Measurements from ENCODE around the gene ASB2.

ASB2 gene

DNA sequence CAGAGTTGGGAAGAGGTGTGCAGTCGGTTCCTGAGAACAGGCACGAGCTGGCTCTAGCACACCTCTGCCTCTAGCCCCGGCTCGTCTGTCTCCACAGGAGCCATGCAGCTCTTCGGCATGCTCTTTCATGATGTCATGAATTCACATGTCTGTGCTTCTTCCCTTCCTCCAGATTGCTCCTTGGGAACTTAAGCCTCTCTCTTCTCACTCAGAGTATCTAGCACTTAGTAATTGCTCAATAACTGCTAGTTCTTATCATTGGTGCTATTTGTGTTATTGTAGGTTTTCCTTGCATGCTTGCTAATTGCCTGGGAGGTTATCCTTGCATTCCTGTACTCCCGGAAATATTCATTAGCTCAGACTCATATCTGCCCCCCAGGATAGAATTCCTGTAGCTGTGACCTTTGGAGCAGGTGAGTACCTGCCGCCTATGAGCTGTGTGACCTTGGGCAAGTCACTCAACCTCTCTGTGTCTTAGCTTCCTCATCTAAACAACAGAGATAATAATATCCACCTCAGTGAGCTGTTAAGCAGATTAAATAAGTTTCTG is 29.8 kb downstream of the ASB2 start:
- no peak for DNase-seq

DNA sequence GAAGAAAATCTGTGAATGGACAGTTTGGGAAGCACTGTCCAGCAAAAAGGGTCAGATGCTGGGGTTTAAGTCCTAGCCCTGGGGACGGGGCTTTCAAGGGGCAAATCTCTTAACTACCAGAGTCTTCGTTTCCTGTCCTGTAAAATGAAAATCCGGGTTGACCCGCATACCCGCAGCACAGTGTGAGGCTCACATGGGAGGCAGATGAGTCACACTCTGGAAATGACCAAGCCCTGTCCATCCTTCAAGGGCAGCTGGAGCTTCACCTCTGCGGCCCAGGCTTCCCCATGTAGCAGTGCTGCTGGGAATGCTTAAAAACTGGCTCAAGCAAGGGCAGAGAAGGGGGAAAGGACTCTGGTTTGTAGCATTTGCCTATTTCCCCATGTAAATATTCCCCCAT is 30.3 kb downstream of the ASB2 start:
- DNase-seq: no peak

DNA sequence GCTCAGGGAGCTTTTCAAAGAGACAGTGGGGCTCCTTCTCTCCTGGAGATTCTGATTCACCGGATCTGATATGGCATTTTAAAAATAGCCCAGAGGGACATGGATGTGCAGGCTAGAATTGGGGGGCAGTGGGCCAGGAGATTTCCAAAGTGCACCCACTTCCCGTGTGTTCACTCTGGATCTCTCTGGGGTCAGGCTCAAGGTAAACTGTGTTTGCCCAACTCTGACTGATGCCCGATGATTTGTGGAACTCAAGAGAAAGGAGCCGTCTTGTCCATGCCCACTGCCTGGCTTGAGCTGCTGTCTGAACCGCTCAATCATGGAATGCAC is 31.3 kb downstream of the ASB2 start:
- no peak for DNase-seq

DNA sequence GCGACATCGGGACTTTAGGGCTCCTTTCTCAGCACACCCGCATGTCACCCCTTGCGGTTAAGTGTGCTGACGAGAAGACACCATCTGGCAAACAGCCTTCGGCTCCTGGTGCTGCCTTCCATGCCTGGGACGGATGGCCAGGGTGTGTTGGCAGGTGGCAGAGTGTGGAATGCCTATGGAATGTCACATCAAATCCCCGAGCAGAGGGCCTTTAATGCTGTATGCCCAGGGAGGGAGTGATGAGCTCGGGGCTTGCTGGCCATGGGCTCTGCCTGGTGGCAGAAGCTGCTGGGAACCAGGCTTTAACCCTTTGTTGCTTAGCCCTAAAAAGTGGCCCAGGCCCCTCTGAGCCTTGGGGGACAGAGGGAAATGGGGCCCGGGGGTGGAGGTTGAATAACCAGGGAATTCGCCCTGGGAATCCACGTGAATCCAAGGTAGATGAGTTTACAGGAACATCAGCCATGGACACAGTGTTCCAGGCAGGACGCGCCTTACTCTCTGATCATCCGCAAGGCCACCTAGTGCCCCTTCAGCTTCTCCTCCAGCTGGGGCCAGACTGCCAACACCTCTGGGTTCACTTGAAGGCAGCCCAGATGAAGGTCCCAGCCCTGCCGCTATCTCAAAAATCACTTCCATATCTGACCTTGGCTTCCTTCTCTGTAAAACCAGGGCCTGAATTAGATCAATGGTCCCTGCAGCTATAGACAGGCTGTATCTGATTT is 31.9 kb downstream of the ASB2 start:
- no peak for DNase-seq

DNA sequence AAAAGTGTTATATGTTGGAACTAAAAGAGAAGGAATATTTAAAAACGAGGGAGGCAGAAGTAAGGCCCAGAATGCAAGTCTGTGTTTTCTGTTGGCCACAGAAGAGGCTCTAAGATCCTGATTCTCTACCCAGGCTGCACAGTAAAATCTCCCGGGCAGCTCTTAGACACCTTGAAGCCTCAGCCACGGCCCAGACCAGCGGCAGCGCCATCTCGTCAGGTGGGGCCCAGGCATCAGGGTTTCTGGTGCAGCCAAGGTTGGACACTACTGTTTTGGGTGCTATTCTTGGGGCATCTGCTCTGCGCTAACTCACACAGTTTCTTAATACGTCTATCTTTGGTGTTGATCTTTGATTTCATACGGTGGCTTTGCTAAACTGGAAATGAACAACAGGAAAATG is 32.4 kb downstream of the ASB2 start:
- DNase-seq: no peak

DNA sequence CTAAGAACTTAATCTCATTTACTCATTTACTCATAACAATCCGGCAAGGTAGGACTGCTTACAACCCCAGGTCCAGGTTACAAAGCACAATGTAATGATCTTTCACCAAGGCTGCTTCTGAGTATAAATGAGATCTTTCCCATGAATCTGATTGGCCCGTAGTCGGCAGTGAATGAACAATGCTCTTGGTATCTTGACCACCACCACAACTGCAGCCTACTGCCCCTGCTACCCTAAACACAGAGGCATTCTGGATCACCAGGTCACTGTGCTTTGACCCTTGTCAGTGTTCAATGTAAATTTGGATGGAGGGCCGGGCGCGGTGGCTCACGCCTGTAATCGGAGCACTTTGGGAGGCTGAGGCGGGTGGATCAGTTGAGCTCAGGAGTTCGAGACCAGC is 33.3 kb downstream of the ASB2 start:
- DNase-seq: no peak

DNA sequence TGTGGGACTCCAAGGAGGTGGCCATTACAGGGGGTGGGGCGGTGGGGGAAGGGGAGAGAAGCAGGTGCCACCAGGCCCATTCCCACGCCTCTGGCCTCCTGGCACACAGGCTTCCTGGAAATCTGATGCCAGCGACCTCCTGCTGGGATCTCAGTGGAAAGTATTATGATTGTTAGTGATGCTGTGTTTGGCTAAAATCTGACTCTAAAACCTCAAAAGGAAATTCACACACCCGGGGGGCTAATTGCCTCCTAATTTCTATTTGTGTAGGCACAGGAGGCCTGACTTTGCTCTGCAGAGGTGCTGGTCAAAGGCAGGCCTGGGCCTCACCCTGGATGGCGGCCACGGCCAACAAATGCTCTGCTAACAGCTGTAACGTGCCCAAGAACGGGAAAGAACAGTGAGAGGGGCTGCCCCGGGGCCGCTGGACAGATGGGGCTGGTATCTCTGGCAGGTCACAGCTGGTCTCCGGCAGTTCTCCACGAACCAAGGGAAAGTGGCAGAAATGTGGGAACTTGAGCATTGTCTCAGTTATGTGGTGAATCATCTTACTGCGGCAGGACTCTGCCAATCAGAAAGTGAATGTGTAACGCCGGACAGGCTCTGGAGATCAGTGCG is 35.0 kb downstream of the ASB2 start:
- no peak for DNase-seq

DNA sequence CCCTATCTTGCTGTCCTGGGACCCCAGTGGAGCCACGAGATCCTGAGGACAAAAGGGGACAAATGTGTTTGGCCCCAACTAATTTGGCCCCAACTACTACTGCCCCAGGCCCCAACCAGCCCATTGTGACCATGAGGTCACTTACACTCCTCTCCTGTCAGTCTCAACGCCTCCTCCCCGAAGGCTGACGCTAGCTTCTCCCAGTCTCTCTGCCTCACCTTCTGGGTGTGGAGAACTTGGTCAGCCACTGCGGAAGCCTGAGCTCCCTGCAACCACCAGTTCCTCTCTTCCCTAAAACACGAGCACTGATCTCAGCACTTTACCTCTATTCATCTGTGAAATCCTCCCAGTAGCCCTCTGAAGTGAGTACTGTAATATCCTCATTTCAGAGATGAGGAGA is 35.9 kb downstream of the ASB2 start:
- DNase-seq: no peak

DNA sequence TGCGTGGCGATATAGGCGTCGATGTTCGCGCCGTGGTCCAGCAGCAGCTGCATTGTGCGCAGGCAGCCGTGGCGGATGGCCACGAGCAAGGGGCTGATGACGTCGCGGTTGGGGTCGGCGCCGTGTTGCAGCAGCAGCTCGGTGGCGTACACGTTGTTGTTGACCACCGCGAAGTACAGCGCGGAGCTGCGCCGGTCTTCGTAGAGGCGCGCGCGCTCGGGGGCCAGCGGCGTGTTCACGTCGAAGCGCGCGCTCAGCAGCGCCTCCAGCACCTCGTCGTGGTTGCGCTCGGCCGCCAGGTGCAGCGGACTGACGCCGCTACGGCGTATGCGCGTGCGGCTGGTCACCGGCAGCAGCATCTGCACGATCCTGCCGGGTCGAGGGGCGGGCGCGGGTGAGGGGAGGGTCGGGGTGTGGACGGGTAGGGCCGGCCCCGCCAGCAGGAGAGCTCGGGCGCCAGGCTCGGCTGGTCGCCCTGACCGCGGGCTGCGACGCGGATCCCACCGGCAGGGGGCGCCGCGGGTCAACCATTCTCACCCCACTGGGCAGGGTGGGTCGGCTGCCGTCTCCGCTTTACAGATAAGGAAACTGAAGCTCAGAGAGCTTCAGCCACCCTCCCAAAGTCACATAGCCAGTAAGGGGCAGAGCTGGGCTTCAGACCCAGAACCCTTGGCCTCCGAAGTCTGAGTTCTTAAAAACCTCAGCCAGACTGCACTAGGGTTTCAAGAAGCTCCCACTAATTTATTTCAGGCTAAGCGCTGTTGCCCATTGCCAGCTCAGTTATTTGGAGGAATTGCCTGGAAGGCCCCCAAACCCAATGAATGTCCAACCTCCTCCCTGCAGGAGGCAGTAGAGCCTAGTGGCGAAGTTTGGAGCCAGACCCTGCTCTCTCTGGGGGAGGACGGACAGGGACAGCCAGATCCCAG is 36.8 kb downstream of the ASB2 start:
- peak; percentile 93 for DNase-seq

DNA sequence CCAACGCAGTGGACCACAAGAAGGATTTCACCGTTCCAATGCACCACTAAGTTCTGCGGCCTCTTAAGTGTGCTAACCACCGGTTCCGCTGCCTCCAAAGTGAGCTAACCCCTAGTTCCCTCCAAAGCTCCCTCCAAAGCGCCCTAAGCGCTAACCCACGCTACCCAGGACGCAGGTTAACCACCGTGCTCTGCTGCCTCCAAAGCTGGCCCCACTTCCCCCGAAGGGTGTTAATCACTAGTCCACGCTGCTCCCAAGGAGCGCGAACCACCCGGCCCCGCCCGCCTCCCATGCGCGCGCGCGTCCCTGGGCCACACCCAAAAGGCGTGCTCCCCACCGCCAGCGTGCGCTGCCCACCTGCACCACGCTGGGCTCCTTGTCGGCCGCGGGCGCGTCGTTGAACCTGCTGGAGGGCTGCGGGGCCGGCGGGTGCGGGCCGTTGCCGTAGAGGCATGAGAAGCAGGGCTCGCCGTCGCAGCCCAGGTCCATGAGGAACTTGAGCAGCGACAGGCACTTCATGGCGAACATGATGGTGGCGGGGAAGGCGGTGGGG is 37.5 kb downstream of the ASB2 start:
- no peak for DNase-seq

DNA sequence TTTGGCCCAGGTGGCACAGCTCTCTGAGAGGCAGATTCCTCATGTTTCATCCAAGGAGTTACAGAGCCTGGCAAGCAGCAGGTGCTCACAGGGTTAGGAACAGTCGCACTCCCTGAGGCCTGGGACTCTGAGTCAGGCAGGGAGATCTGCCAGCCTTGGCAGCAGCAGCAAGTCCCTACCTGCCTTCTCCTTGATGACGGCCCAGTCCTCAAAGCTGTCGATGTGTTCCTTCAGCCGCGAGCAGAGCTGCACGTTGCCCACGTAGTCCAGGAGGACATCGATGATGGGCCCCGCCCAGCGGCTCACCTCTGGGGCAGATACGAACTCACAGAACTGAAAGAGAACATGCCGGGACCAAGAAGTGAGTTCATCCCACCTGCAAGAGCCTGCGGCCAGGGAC is 38.9 kb downstream of the ASB2 start:
- no peak for DNase-seq

DNA sequence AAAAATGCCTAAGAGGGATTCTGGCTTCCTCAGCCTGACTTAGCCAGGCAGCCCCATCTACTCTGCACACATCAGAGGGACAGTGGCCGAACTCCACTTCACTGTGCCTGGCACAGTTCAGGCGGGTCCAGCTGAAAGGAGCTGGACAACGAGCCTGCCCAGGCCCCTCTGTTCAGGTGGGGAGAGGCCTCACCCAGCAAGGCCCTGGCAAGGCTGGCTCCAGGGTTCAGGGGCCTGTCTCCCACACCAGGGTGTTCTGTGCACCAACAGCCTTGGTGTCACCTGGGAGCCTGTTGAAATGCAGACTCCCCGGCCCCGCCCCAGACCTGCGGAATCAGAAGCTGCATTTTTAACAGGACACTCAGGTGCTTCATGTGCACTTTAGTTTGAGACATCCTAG is 39.4 kb downstream of the ASB2 start:
- DNase-seq: no peak

DNA sequence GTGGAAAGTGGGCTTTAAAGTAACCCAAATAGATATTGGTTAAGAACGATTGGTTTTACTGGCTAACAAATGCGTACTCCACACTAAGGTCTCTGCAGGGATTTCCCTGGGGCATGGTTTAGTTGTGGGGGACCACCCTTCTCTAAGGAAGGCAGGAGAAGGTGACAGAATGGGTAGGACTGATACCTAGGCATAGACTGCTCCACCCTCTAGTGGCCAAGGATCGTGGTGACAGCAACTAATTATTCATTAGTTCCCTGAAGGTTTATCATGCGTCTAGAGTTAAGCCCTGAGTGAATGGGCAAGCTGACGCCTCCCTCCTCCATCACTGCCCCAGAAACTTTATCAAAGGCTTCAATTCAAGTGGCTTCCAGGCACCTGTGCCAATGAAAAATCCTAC is 40.1 kb downstream of the ASB2 start:
- DNase-seq: no peak

DNA sequence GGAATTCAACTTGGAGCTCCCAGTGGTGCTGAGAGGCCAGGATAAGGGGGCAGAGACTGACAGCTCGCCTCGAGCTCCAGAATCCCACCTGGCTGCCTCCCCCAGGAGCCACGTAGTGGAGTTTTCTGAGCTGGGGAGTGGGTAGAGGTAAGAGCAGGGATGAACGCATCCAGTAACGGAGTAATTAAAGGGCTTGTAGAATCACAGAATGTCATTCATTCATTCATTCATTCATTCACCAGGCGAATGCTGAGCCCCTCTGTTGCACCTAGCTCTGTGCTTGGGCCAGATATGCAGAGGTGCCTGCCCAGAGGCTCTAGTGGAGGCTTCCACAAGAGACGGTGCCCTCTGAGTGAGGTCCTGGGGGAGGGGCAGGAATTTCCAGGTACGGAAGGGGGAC is 41.2 kb downstream of the ASB2 start:
- DNase-seq: no peak

DNA sequence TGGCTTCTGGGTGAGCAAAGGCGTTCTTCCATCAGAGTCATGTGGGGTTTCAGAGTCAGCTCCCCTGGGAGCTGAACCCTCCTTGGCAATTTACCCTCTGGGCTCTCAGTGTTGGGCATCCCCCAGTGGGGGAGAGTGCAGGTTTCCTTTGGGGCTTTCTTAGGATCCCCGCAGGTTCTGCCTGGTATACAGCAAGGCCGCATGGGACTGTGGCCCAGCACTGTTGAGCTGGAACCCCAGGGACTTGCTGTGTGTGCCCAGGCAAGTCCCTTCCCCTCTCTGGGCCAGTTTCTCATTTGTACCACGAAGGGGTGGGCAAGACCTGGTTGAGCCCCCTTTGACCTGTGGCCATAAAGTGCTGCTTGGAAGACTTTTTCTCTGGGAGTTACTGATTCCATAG is 43.7 kb downstream of the ASB2 start:
- no peak for DNase-seq

DNA sequence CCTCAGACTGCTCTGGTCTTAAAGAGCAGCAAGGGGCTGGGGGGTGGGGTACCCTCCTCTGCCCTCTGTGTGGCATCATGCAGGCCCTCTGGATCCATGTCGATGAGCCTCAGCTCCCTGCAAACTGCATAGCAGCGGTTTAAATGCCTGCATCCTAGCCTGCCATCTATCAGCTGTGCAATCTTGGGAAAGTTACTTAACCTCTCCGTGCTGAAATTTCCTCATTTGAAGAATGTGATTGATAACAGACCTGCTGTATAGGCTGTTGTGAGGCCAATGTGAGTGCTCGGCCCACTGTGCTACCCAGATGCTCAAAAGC is 45.4 kb downstream of the ASB2 start:
- DNase-seq: no peak

DNA sequence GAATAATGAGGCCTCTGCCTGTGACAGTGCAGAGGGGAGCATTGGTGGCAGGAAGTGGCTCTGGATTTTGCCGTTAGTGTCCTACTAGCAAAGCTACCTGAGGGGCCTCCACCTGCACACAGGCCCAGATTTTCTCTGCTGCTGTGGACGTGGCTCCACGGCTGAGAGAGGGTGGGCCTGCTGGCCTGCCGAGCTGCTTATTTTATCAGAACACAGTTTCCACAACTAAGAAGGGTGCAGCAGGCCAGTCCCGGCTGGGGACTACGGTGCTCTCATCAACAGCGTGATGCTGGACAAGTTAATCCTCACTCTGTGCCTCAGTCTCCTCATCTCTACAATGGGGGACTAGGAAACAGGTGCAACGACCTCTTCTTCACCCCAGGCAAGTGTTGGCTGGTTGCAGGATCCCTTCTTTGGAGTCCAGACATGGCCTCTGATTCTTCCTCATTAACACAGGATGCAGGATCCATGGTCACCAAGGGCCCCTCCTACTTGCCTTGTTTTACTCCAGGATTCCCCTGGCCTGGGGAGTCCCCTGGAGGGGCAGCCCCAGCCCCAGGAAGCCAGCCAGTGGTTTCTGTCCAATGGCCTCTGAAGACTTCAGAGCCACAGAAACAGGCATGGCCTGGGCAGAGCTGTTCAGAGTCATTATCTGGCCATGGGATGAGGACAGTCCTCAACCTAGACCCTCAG is 45.9 kb downstream of the ASB2 start:
- no peak for DNase-seq

DNA sequence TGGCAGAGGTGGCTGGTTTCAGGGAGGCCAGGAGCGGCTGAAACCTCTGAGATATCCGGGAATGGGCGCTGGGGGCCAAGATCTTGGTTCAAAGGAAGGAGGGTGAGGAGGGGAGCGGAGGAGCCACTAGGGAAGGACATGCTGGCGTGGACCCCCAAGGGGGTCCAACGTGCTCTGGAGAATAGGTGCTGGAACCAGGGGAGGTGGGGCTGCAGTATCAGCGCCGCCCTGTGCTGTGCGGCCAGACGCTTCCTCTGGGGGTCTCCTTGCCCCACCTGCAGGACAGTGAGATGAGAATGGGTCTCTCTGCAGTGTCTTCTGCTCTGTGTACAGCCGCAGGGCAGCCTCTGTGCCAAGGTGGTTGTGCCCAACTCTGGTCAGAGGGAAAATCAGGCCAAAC is 46.7 kb downstream of the ASB2 start:
- no peak for DNase-seq

DNA sequence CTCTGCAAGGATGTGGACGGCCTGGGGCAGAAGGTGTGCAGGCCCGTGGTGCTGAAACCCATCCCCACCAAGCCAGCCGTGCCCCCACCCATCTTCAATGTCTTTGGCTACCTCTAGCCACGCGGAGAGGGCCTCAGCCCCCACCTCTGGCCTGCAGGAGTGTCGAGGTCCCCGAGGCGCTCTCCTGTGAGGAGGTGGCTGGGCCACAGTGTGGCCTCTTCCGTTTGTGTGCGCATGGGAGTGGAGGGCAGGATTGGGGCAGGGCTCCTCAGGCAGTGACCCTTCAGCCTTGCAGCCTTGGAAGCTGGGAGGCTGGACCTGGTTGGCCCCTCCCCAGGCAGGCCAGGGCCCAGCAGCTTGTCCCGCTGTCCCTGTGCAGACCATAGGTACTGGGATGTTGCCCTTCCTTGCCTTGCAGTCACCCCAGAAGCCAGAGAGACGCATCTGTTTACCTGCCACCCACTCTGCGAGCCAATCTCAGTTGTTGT is 47.3 kb downstream of the ASB2 start:
- DNase-seq: no peak

DNA sequence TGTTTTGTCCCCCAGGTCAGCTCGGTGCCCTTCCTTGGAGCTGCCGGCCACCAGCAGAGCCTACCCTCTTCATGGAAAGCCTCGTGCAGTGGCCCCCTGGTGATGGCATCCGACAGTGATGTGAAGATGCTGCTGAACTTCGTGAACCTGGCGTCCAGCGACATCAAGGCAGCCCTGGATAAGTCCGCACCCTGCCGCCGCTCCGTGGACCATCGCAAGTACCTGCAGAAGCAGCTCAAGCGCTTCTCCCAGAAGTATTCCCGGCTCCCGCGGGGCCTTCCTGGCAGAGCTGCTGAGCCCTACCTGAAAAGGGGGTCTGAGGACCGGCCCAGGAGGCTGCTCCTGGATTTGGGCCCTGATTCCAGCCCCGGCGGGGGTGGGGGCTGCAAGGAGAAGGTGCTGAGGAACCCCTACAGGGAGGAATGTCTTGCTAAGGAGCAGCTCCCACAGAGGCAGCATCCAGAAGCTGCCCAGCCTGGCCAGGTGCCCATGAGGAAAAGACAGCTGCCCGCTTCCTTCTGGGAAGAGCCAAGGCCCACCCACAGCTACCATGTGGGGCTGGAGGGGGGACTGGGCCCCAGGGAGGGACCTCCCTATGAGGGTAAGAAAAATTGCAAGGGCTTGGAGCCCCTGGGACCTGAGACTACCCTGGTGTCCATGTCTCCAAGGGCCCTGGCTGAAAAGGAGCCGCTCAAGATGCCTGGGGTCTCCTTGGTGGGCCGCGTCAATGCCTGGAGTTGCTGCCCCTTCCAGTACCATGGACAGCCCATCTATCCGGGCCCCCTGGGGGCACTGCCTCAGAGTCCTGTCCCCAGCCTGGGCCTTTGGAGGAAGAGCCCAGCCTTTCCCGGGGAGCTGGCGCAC is 48.0 kb downstream of the ASB2 start:
- DNase-seq: no peak

DNA sequence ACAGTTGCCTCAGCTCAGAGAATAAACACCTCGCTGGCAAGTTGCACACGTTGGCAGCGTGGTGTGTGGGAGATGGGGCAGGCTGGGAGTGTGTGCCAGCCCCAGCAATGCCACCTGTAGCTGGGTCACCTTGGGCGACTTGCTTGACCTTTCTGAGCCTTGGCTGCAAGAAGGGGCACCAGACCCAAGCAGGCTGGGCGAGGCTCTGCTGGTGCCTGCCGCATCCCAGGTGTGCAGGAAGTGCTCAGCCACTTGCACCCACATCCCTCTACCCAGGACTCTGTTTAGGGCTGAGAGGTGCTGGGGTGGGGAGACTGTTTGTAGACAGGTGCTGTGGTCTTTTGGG is 48.6 kb downstream of the ASB2 start:
- DNase-seq: no peak

Data from T-helper 9 cell (primary cell).